ENCODE measurements around the gene CHCHD3.

CHCHD3 gene

DNA sequence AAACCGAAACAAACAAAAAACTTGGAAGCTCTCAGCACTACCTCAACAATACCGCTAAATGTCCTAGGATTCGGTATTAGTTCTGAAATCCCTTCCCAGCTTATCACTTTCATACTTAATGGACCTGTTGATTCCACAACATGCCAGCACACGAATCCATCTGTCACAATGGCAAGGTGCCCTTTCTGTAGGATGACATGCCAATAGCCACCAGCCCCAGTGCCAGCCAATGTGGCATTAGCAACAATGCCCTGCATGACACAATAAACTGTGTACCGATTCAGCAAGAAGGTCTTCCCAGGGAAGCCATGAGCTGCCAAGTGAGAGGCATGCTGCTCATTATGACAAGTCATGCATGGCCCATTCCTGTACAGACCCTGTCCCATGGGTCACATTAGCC is 35.6 kb upstream of the CHCHD3 start (continued):
- TF ChIP-seq, protein P1, sequence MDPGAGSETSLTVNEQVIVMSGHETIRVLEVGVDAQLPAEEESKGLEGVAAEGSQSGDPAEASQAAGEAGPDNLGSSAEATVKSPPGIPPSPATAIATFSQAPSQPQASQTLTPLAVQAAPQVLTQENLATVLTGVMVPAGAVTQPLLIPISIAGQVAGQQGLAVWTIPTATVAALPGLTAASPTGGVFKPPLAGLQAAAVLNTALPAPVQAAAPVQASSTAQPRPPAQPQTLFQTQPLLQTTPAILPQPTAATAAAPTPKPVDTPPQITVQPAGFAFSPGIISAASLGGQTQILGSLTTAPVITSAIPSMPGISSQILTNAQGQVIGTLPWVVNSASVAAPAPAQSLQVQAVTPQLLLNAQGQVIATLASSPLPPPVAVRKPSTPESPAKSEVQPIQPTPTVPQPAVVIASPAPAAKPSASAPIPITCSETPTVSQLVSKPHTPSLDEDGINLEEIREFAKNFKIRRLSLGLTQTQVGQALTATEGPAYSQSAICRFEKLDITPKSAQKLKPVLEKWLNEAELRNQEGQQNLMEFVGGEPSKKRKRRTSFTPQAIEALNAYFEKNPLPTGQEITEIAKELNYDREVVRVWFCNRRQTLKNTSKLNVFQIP (CRISPR knock-in tag; IDR thresholded peaks at IDR 0.05; ENCODE audit: borderline replicate concordance, low read depth) = no peak
- no peak for TF ChIP-seq ESRRG (CRISPR knock-in tag; IDR thresholded peaks at IDR 0.05)
- no peak for TF ChIP-seq ZFP30 (CRISPR knock-in tag; IDR thresholded peaks at IDR 0.05)
- TF ChIP-seq TCF4 (CRISPR knock-in tag; IDR thresholded peaks at IDR 0.05; ENCODE audit: borderline replicate concordance) = no peak
- no peak for TF ChIP-seq TSHZ2 (CRISPR knock-in tag; IDR thresholded peaks at IDR 0.05)
- no peak for TF ChIP-seq ISL1 (CRISPR knock-in tag; IDR thresholded peaks at IDR 0.05)

DNA sequence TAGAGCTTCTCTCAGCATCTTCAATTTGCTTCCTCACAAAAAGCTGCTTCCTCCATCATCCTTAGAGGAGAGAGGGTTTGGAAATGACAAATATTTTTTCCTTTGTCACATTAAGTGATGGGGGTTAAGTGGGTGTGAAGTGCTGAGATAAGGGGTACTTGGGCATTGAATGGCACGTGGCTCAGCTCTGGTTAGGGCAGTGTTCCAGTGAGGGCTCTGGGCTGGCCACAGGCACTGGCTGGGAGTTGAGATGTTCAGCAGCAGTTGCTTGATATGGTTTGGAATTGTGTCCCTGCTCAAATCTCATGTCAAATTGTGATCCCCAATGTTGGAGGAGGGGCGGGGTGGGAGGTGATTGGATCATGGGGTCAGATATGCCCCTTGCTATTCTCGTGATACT is 33.7 kb upstream of the CHCHD3 start:
- no peak for TF ChIP-seq TOX (CRISPR knock-in tag; IDR thresholded peaks at IDR 0.05; ENCODE audit: borderline replicate concordance)
- TF ChIP-seq, protein P1 (CRISPR knock-in tag; IDR thresholded peaks at IDR 0.05; ENCODE audit: borderline replicate concordance, low read depth) = no peak
- no peak for TF ChIP-seq TCF4 (CRISPR knock-in tag; IDR thresholded peaks at IDR 0.05; ENCODE audit: borderline replicate concordance)
- TF ChIP-seq ZFP30 (CRISPR knock-in tag; IDR thresholded peaks at IDR 0.05) = no peak
- no peak for TF ChIP-seq BACH2 (CRISPR knock-in tag; IDR thresholded peaks at IDR 0.05; ENCODE audit: borderline replicate concordance)
- no peak for TF ChIP-seq CREB5 (CRISPR knock-in tag; IDR thresholded peaks at IDR 0.05; ENCODE audit: low read depth)
- TF ChIP-seq CSDC2 (CRISPR knock-in tag; IDR thresholded peaks at IDR 0.05) = no peak
- TF ChIP-seq, protein P2, sequence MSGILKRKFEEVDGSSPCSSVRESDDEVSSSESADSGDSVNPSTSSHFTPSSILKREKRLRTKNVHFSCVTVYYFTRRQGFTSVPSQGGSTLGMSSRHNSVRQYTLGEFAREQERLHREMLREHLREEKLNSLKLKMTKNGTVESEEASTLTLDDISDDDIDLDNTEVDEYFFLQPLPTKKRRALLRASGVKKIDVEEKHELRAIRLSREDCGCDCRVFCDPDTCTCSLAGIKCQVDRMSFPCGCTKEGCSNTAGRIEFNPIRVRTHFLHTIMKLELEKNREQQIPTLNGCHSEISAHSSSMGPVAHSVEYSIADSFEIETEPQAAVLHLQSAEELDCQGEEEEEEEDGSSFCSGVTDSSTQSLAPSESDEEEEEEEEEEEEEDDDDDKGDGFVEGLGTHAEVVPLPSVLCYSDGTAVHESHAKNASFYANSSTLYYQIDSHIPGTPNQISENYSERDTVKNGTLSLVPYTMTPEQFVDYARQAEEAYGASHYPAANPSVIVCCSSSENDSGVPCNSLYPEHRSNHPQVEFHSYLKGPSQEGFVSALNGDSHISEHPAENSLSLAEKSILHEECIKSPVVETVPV (CRISPR knock-in tag; IDR thresholded peaks at IDR 0.05) = no peak
- TF ChIP-seq ZNF70 (CRISPR knock-in tag; IDR thresholded peaks at IDR 0.05) = no peak
- TF ChIP-seq GLIS3 (CRISPR knock-in tag; IDR thresholded peaks at IDR 0.05) = no peak
- no peak for TF ChIP-seq RARB (CRISPR knock-in tag; IDR thresholded peaks at IDR 0.05)
- no peak for ATAC-seq

- no peak for ATAC-seq
- TF ChIP-seq ZNF70 (CRISPR knock-in tag; IDR thresholded peaks at IDR 0.05) (no peak), TOX (CRISPR knock-in tag; IDR thresholded peaks at IDR 0.05; ENCODE audit: borderline replicate concordance) (no peak), CREB5 (CRISPR knock-in tag; IDR thresholded peaks at IDR 0.05; ENCODE audit: low read depth) (no peak), ZC3H10 (CRISPR knock-in tag; IDR thresholded peaks at IDR 0.05) (no peak), ISL1 (CRISPR knock-in tag; IDR thresholded peaks at IDR 0.05) (no peak), ZNF8 (CRISPR knock-in tag; IDR thresholded peaks at IDR 0.05) (no peak)
- TF ChIP-seq, protein P2 (CRISPR knock-in tag; IDR thresholded peaks at IDR 0.05) = no peak
Observed at GRCh38 chr7:133114519-133114918, 32.6 kb upstream of the CHCHD3 start.

Measured in SK-N-SH treated with all-trans-retinoic acid at 6 μM for 48 hours (cell line).